ENCODE data around the gene TCOF1.

Gene TCOF1

GRCh38 chr5:150436141-150436680 is 78.7 kb downstream of the TCOF1 start:
- TF ChIP-seq ARNTL (CRISPR knock-in tag; IDR thresholded peaks at IDR 0.05; ENCODE audit: borderline replicate concordance, low read depth), result no peak
- peak; percentile 90 for ATAC-seq

GRCh38 chr5:150438873-150439546 is 81.5 kb downstream of the TCOF1 start:
- peak; percentile 42 for ATAC-seq
- TF ChIP-seq OSR1 (CRISPR knock-in tag; IDR thresholded peaks at IDR 0.05), result no peak
- no peak for TF ChIP-seq ESRRG (CRISPR knock-in tag; IDR thresholded peaks at IDR 0.05)
- TF ChIP-seq GLIS3 (CRISPR knock-in tag; IDR thresholded peaks at IDR 0.05), result no peak
- TF ChIP-seq, protein P1, sequence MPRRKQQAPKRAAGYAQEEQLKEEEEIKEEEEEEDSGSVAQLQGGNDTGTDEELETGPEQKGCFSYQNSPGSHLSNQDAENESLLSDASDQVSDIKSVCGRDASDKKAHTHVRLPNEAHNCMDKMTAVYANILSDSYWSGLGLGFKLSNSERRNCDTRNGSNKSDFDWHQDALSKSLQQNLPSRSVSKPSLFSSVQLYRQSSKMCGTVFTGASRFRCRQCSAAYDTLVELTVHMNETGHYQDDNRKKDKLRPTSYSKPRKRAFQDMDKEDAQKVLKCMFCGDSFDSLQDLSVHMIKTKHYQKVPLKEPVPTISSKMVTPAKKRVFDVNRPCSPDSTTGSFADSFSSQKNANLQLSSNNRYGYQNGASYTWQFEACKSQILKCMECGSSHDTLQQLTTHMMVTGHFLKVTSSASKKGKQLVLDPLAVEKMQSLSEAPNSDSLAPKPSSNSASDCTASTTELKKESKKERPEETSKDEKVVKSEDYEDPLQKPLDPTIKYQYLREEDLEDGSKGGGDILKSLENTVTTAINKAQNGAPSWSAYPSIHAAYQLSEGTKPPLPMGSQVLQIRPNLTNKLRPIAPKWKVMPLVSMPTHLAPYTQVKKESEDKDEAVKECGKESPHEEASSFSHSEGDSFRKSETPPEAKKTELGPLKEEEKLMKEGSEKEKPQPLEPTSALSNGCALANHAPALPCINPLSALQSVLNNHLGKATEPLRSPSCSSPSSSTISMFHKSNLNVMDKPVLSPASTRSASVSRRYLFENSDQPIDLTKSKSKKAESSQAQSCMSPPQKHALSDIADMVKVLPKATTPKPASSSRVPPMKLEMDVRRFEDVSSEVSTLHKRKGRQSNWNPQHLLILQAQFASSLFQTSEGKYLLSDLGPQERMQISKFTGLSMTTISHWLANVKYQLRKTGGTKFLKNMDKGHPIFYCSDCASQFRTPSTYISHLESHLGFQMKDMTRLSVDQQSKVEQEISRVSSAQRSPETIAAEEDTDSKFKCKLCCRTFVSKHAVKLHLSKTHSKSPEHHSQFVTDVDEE (CRISPR knock-in tag; IDR thresholded peaks at IDR 0.05), result no peak
- TF ChIP-seq CSDC2 (CRISPR knock-in tag; IDR thresholded peaks at IDR 0.05), result no peak
- no peak for TF ChIP-seq ISL1 (CRISPR knock-in tag; IDR thresholded peaks at IDR 0.05)
- no peak for TF ChIP-seq PPARA (CRISPR knock-in tag; IDR thresholded peaks at IDR 0.05; ENCODE audit: borderline replicate concordance)

GRCh38 chr5:150440948-150441812 is 83.7 kb downstream of the TCOF1 start:
- ATAC-seq, result peak; percentile 27
- no peak for TF ChIP-seq ISL1 (CRISPR knock-in tag; IDR thresholded peaks at IDR 0.05)
- TF ChIP-seq ZFP30 (CRISPR knock-in tag; IDR thresholded peaks at IDR 0.05), result no peak
- no peak for TF ChIP-seq BACH2 (CRISPR knock-in tag; IDR thresholded peaks at IDR 0.05; ENCODE audit: borderline replicate concordance)
- TF ChIP-seq, protein P2, sequence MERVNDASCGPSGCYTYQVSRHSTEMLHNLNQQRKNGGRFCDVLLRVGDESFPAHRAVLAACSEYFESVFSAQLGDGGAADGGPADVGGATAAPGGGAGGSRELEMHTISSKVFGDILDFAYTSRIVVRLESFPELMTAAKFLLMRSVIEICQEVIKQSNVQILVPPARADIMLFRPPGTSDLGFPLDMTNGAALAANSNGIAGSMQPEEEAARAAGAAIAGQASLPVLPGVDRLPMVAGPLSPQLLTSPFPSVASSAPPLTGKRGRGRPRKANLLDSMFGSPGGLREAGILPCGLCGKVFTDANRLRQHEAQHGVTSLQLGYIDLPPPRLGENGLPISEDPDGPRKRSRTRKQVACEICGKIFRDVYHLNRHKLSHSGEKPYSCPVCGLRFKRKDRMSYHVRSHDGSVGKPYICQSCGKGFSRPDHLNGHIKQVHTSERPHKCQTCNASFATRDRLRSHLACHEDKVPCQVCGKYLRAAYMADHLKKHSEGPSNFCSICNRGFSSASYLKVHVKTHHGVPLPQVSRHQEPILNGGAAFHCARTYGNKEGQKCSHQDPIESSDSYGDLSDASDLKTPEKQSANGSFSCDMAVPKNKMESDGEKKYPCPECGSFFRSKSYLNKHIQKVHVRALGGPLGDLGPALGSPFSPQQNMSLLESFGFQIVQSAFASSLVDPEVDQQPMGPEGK (CRISPR knock-in tag; IDR thresholded peaks at IDR 0.05; ENCODE audit: borderline replicate concordance), result no peak
- no peak for TF ChIP-seq ESRRG (CRISPR knock-in tag; IDR thresholded peaks at IDR 0.05)
- no peak for TF ChIP-seq TOX (CRISPR knock-in tag; IDR thresholded peaks at IDR 0.05; ENCODE audit: borderline replicate concordance)

DNA sequence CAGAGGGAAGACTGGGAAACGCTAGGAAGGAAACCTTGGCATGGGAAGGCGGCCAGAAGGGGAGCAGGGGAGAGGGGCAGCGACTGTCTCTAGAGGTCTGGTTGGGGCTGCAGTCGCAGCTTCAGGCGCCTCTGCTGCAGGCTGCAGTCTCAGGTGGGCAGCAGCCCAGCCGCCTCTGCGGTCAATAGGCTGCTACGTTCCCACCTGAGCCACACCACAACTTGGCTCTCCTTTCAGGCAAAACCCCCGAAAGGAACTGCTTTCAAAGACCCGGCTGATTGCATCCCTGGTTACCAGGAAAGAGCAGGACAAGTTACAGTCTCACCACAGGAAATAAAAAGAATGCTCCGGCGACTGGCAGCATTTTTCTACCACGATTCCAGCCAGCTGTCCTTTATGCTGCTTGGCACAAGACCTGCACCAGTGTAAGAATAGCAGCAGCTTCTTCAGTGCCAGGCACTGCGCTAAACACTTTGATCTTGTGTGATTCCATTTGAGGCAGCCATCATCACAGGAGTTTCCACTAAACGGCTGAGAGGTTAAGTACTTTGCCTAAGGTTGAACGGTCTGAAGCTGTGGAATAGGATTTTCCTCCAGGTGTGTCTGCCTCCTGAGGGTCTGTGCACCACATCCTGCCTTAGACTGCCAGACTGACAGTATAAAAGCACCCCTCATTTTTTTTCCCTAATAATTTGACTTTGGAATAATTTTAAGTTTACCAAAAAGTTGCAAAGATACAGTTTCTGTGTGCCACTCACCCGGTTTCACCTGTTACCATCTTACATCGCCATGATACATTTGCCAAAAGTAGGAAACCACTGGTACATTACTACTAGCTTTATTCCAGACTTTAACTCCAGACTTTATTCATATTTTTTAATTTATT is 84.6 kb downstream of the TCOF1 start:
- peak; percentile 68; the same call in 1 of the 2 replicates for TF ChIP-seq GLIS3 (CRISPR knock-in tag; IDR thresholded peaks at IDR 0.05)
- no peak for TF ChIP-seq BACH2 (CRISPR knock-in tag; IDR thresholded peaks at IDR 0.05; ENCODE audit: borderline replicate concordance)
- peak; percentile 48 for ATAC-seq

DNA sequence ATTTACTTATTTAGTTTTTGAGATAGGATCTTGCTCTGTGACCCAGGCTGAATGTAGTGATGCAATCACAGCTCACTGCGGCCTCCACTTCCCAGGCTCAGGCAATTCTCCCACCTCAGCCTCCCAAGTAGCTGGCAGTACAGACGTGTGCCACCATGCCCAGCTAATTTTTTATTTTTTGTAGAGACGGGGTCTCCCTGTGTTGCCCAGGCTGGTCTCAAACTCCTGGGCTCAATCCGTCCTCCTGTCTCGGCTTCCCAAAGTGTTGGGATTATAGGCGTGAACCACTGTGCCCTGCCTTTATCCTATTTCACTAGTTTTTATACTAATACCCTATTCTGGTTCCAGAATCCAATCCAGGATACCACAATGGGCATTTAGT is 85.2 kb downstream of the TCOF1 start:
- ATAC-seq, result peak; percentile 11
- TF ChIP-seq, protein P1 (CRISPR knock-in tag; IDR thresholded peaks at IDR 0.05), result no peak
- TF ChIP-seq, protein P2 (CRISPR knock-in tag; IDR thresholded peaks at IDR 0.05; ENCODE audit: borderline replicate concordance), result peak; percentile 56; the same call in 1 of the 2 replicates
- no peak; the same call in 1 of the 2 replicates for TF ChIP-seq TCF4 (CRISPR knock-in tag; IDR thresholded peaks at IDR 0.05; ENCODE audit: borderline replicate concordance)
- 0 out of 2 replicates have a peak, but pooled peaks have one; percentile 13 for TF ChIP-seq CSDC2 (CRISPR knock-in tag; IDR thresholded peaks at IDR 0.05)
- TF ChIP-seq ZNF70 (CRISPR knock-in tag; IDR thresholded peaks at IDR 0.05), result no peak
- no peak for TF ChIP-seq RARB (CRISPR knock-in tag; IDR thresholded peaks at IDR 0.05)
- TF ChIP-seq TOX (CRISPR knock-in tag; IDR thresholded peaks at IDR 0.05; ENCODE audit: borderline replicate concordance), result no peak
- TF ChIP-seq ZFP30 (CRISPR knock-in tag; IDR thresholded peaks at IDR 0.05), result no peak
- no peak for TF ChIP-seq ISL1 (CRISPR knock-in tag; IDR thresholded peaks at IDR 0.05)
- no peak for TF ChIP-seq ZFP3 (CRISPR knock-in tag; IDR thresholded peaks at IDR 0.05)
- no peak for TF ChIP-seq ESRRG (CRISPR knock-in tag; IDR thresholded peaks at IDR 0.05)
- peak; percentile 89 for TF ChIP-seq GLIS3 (CRISPR knock-in tag; IDR thresholded peaks at IDR 0.05)
- TF ChIP-seq ZNF565 (CRISPR knock-in tag; conservative IDR thresholded peaks at IDR 0.05; ENCODE audit: low read depth), result no peak
- TF ChIP-seq BACH2 (CRISPR knock-in tag; IDR thresholded peaks at IDR 0.05; ENCODE audit: borderline replicate concordance), result no peak
- TF ChIP-seq OSR1 (CRISPR knock-in tag; IDR thresholded peaks at IDR 0.05), result no peak
- no peak for TF ChIP-seq ARNTL (CRISPR knock-in tag; IDR thresholded peaks at IDR 0.05; ENCODE audit: borderline replicate concordance, low read depth)
- no peak for TF ChIP-seq SNAI2 (CRISPR knock-in tag; IDR thresholded peaks at IDR 0.05)
